Panc1 (cell line): ENCODE results near the gene ACACA. TPM values are rescaled to one million over a fixed set of nuclear protein-coding genes. Genes with fewer than 3 reads are reported as not detected.
"Not testable (repeated sequence)": the region's sequence is repeated elsewhere in the genome, so short reads cannot be mapped to it uniquely, and the experiment has no call there.

Source experiments
- ATAC-seq: fragments of 200-7000 bp; cut with Tn5 transposase; 2 replicates; pipeline ENCODE4 v1.9.1; 2020; ENCODE audit warnings: mild to moderate bottlenecking, moderate library complexity
- BruUV-seq: library from RNA; stranded (reverse); fragments of 400-500 nt; replicated peaks from 2 replicates; lab custom pipeline; 2021; lab: Mats Ljungman, UMichigan
- CTCF ChIA-PET: fragments of 300-600 bp; sonication (Branson Sonifier 250); formaldehyde crosslinking; loops from one replicate; lab custom pipeline; 2022; ENCODE audit warnings: antibody characterized with exemption; lab: Charles Lee
- POLR2A ChIA-PET: fragments of 300-600 bp; sonication (Branson Sonifier 250); formaldehyde crosslinking; loops from one replicate; lab custom pipeline; 2022; ENCODE audit warnings: antibody characterized with exemption; lab: Charles Lee
- DNase-seq: peaks from one replicate; pipeline ENCODE4 v3.0.0-alpha.2; 2010; ENCODE audit warnings: low read depth, low spot score
- H3K27ac ChIP-seq: 2 replicates; pipeline ENCODE4 v1.5.1; 2011; ENCODE audit warnings: mild to moderate bottlenecking, low read length, inconsistent platforms
- H3K27me3 ChIP-seq: fragments of 200-500 bp; sonication (Bioruptor generic); 2 replicates; pipeline ENCODE4 v1.6.0; 2014; ENCODE audit warnings: low read length, inconsistent platforms; ENCODE audit not compliant: control insufficient read depth, insufficient read depth
- H3K36me3 ChIP-seq: fragments of 200-500 bp; sonication (Bioruptor generic); 2 replicates; pipeline ENCODE4 v1.5.1; 2014; ENCODE audit warnings: inconsistent platforms, mild to moderate bottlenecking, low read length, moderate library complexity; ENCODE audit not compliant: control insufficient read depth, insufficient read depth
- H3K4me1 ChIP-seq: 2 replicates; pipeline ENCODE4 v1.5.1; 2011; ENCODE audit warnings: inconsistent platforms, mild to moderate bottlenecking, low read length, moderate library complexity; ENCODE audit not compliant: control insufficient read depth, insufficient read depth
- H3K4me3 ChIP-seq, 2 experiments: 2 replicates each; pipeline ENCODE4 v1.5.1; 2011 to 2012; ENCODE audit warnings: low read depth in 2 of 2, low read length in 2 of 2, mild to moderate bottlenecking in 2 of 2, inconsistent platforms in 1 of 2, moderate library complexity in 1 of 2
- H3K9me3 ChIP-seq: fragments of 200-500 bp; sonication (Bioruptor generic); 2 replicates; pipeline ENCODE4 v1.5.1; 2014; ENCODE audit warnings: low read depth, mild to moderate bottlenecking, inconsistent platforms, low read length, moderate library complexity; ENCODE audit not compliant: control insufficient read depth, insufficient read depth
- POLR2AphosphoS5 ChIP-seq: IDR thresholded peaks from 2 replicates; pipeline ENCODE4 v1.6.1; 2012; ENCODE audit warnings: mild to moderate bottlenecking, low read depth, low read length, moderate library complexity
- SIN3A ChIP-seq: IDR thresholded peaks from 2 replicates; pipeline ENCODE4 v1.6.1; 2012; ENCODE audit warnings: low read depth, mild to moderate bottlenecking, low read length, moderate library complexity, borderline replicate concordance; ENCODE audit not compliant: insufficient read depth
- TCF7L2 ChIP-seq: IDR thresholded peaks from 2 replicates; pipeline ENCODE4 v1.6.1; 2011; ENCODE audit warnings: mild to moderate bottlenecking, low read depth, low read length, inconsistent platforms
- in situ Hi-C: cut with HindIII; loops from 2 replicates; pipeline ENCODE4 v1.10.0; 2016; ENCODE audit warnings: low sequenced_read_pairs, low pct_unique_long_range_greater_than_20kb
- intact Hi-C: fragments of 100-400 bp; cut with micrococcal nuclease; formaldehyde crosslinking; loops from one replicate; pipeline ENCODE4 v1.10.0; 2022; ENCODE audit not compliant: unreplicated experiment
- total RNA-seq: library from RNA; stranded (reverse); gene quantifications from one replicate; pipeline ENCODE4 v1.2.1, GENCODE V29; 2021; ENCODE audit not compliant: unreplicated experiment
- TF ChIP-seq, protein P1 (sequence below), 2 experiments: IDR thresholded peaks; 2 replicates each; pipeline ENCODE4 v1.6.1; 2011 to 2012; ENCODE audit warnings: low read depth in 2 of 2, control low read depth in 1 of 2, low read length in 1 of 2, mild to moderate bottlenecking in 1 of 2, moderate library complexity in 1 of 2; ENCODE audit not compliant: insufficient read depth in 1 of 2
- TF ChIP-seq, protein P2 (sequence below): fragments of 450-650 bp; IDR thresholded peaks from 2 replicates; pipeline ENCODE4 v1.5.1; 2017; ENCODE audit warnings: mild to moderate bottlenecking

Gene ACACA
- total RNA-seq, 1 experiment from 2014 or later: 131 TPM

- DNase-seq: no peak
- Histone ChIP-seq H3K27ac (no peak overlapping the region), H3K4me1 (no peaks in the 10 kb centered on the region), H3K27me3 (no peaks in the 10 kb centered on the region), H3K9me3 (no peaks in the 10 kb centered on the region), H3K4me3 (no peak overlapping the region), H3K36me3 (peaks cover 1% of the 10 kb centered on the region)
- ChIA-PET POLR2A (no interaction called here), CTCF (no interaction called here)
- no TSS peak for BruUV-seq
- in situ Hi-C loops: no loop called here
- TF ChIP-seq POLR2AphosphoS5: no peak
- TF ChIP-seq, protein P1, sequence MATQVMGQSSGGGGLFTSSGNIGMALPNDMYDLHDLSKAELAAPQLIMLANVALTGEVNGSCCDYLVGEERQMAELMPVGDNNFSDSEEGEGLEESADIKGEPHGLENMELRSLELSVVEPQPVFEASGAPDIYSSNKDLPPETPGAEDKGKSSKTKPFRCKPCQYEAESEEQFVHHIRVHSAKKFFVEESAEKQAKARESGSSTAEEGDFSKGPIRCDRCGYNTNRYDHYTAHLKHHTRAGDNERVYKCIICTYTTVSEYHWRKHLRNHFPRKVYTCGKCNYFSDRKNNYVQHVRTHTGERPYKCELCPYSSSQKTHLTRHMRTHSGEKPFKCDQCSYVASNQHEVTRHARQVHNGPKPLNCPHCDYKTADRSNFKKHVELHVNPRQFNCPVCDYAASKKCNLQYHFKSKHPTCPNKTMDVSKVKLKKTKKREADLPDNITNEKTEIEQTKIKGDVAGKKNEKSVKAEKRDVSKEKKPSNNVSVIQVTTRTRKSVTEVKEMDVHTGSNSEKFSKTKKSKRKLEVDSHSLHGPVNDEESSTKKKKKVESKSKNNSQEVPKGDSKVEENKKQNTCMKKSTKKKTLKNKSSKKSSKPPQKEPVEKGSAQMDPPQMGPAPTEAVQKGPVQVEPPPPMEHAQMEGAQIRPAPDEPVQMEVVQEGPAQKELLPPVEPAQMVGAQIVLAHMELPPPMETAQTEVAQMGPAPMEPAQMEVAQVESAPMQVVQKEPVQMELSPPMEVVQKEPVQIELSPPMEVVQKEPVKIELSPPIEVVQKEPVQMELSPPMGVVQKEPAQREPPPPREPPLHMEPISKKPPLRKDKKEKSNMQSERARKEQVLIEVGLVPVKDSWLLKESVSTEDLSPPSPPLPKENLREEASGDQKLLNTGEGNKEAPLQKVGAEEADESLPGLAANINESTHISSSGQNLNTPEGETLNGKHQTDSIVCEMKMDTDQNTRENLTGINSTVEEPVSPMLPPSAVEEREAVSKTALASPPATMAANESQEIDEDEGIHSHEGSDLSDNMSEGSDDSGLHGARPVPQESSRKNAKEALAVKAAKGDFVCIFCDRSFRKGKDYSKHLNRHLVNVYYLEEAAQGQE (IDR thresholded peaks at IDR 0.05; ENCODE audit: insufficient read depth in 1 of 2, low read depth in 2 of 2, low read length in 1 of 2): no peak
- no peak for TF ChIP-seq SIN3A
- TF ChIP-seq TCF7L2: no peak
- TF ChIP-seq, protein P2, sequence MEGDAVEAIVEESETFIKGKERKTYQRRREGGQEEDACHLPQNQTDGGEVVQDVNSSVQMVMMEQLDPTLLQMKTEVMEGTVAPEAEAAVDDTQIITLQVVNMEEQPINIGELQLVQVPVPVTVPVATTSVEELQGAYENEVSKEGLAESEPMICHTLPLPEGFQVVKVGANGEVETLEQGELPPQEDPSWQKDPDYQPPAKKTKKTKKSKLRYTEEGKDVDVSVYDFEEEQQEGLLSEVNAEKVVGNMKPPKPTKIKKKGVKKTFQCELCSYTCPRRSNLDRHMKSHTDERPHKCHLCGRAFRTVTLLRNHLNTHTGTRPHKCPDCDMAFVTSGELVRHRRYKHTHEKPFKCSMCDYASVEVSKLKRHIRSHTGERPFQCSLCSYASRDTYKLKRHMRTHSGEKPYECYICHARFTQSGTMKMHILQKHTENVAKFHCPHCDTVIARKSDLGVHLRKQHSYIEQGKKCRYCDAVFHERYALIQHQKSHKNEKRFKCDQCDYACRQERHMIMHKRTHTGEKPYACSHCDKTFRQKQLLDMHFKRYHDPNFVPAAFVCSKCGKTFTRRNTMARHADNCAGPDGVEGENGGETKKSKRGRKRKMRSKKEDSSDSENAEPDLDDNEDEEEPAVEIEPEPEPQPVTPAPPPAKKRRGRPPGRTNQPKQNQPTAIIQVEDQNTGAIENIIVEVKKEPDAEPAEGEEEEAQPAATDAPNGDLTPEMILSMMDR: no peak
- intact Hi-C loops: no loop called here
- no peak for ATAC-seq
Observed at GRCh38 chr17:37144075-37144701, 262.4 kb downstream of the ACACA start.

DNA sequence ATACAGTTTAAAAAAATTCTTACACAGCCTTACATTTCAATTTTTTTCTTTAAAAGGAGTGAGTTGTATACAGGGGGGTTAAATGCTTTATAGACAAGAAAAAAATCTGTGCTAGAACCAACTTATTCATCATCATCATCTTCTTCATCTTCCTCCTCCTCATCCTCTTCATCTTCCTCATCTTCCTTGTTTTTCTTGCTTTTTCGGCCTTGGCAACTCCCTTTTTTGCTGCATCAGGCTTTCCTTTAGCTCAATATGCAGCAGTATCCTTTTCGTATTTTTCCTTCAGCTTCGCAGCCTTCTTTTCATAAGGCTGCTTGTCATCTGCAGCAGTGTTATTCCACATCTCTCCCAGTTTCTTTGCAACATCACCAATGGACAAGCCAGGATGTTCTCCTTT lies 263.1 kb downstream of the ACACA start:
- H3K27me3 ChIP-seq: not testable (repeated sequence)

GRCh38 chr17:37142294-37142896 lies 264.2 kb downstream of the ACACA start:
- BruUV-seq: no TSS peak
- in situ Hi-C loops: no loop called here
- ChIA-PET CTCF (no interaction called here), POLR2A (no interaction called here)
- H3K4me3 ChIP-seq: no peak overlapping the region
- H3K4me1 ChIP-seq: no peaks in the 10 kb centered on the region
- TF ChIP-seq, protein P1 (IDR thresholded peaks at IDR 0.05; ENCODE audit: insufficient read depth in 1 of 2, low read depth in 2 of 2, low read length in 1 of 2): no peak
- TF ChIP-seq SIN3A (no peak), POLR2AphosphoS5 (no peak), TCF7L2 (no peak)
- TF ChIP-seq, protein P2: no peak
- no peak for DNase-seq
- no peak for ATAC-seq
- no peak overlapping the region for H3K27ac ChIP-seq
- no peaks in the 10 kb centered on the region; the same call in 1 of the 2 replicates for H3K36me3 ChIP-seq
- no peaks in the 10 kb centered on the region for H3K27me3 ChIP-seq
- H3K9me3 ChIP-seq: no peaks in the 10 kb centered on the region
- intact Hi-C loops: no loop called here

More for the DNA sequence above, 263.1 kb downstream of the ACACA start:
- CTCF ChIA-PET, ATAC-seq, BruUV-seq, H3K27ac ChIP-seq, intact Hi-C loops, POLR2A ChIA-PET, DNase-seq, H3K9me3 ChIP-seq, H3K36me3 ChIP-seq, in situ Hi-C loops, H3K4me1 ChIP-seq, H3K4me3 ChIP-seq: not testable (repeated sequence)
